Activated CD4-positive, alpha-beta T cell treated with anti-CD3 and anti-CD28 coated beads, Interleukin-2, amount 10 ng/mL, durations not matched to agents 24 days and 14 days (primary cell): ENCODE results near the gene CALHM6. TPM values are rescaled to one million over a fixed set of nuclear protein-coding genes. Genes with fewer than 3 reads are reported as not detected.

Experiments
- DNase-seq: peaks from one replicate; pipeline ENCODE4 v3.0.0; 2022
- H3K27ac Mint-ChIP-seq: one replicate; pipeline ENCODE4 v1.8.0; 2022; ENCODE audit warnings: mild to moderate bottlenecking, mixed read lengths
- H3K27me3 Mint-ChIP-seq: one replicate; pipeline ENCODE4 v1.8.0; 2022; ENCODE audit warnings: mixed read lengths
- H3K36me3 Mint-ChIP-seq: one replicate; pipeline ENCODE4 v1.8.0; 2022; ENCODE audit warnings: low read depth, mild to moderate bottlenecking, mixed read lengths
- H3K4me1 Mint-ChIP-seq: one replicate; pipeline ENCODE4 v1.8.0; 2021; ENCODE audit warnings: mixed read lengths
- H3K4me3 Mint-ChIP-seq: one replicate; pipeline ENCODE4 v1.8.0; 2022; ENCODE audit warnings: mild to moderate bottlenecking, moderate library complexity, mixed read lengths
- H3K9me3 Mint-ChIP-seq: one replicate; pipeline ENCODE4 v1.8.0; 2021; ENCODE audit warnings: mixed read lengths
- intact Hi-C: fragments of 100-400 bp; cut with micrococcal nuclease; formaldehyde crosslinking; loops from one replicate; pipeline ENCODE4 v1.15.1; 2023
- total RNA-seq: library from RNA; stranded (reverse); gene quantifications from 2 replicates; pipeline ENCODE4 v1.2.3, GENCODE V29; 2022

Gene CALHM6
- total RNA-seq: 24.8 and 30.7 TPM in 2 replicates

DNA sequence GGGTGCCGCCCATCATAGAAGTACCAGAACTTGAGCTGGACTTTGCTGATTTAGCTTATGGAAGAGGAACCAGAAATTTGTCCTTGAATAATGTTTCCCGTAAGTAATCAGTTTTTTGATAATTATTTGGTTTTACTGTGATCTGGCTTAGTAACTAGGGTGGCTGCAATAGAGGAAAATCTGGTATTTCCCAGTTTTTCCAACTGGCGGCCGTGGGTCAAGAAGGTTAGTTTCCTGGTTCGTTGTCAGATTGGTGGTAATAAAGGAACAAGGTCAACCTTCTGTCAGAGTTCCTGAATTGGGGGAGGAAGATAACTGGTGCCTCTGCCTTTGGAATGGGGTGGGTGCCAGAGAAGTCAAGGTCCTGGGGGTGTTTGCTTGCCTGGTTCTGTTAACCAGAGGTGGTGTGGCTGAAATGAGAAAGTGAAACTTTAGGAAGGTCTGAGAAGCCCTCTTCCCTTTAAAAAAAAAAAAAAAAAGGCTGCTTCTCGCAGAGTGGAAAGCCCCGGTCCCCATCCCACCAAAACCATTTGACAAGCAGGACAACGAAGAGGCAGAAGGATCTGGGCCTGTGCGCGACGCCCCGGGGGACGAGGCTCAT is at the start of gene CALHM6:
Gene CALHM6, plus strand, starts transcription at position 45 of the 601 bp plus-strand sequence. Its CDS starts 555 bp downstream, at position 600.
- intact Hi-C loops: loop anchor here (5.0 kb wide), 3 partner anchors 111 to 206 kb away; partner anchors contain the start of genes RWDD1 and ZUP1
- peaks cover 77% of the 10 kb centered on the region for H3K4me1 Mint-ChIP-seq
- H3K4me3 Mint-ChIP-seq: peak within 1 kb of the TSS; percentile 75
- no peak for DNase-seq
- H3K27me3 Mint-ChIP-seq: no peaks in the 10 kb centered on the region
- H3K36me3 Mint-ChIP-seq: peaks cover 16% of the 10 kb centered on the region
- no peaks in the 10 kb centered on the region for H3K9me3 Mint-ChIP-seq
- peak within 1 kb of the TSS; percentile 85 for H3K27ac Mint-ChIP-seq

DNA sequence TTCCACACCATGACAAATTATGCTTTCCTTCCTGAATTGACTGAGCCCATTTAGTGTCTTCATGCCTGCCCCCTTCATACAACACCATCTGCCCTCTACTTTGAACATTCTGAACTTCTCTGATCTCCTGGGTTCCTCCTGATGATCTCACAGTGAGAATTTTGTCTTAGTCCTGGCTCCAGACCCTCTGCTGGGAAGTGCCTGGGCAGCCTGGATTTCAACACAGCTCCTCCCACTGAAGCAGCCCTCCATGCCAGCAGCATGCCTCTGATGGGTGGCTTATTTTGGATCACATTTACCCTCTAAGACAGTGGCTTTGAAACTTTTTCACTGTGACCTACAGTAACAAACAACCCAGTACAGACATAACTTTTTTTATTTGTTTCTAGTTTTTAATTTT is 48.9 kb upstream of the CALHM6 start:
- H3K4me1 Mint-ChIP-seq: no peaks in the 10 kb centered on the region
- H3K27me3 Mint-ChIP-seq: peaks cover 12% of the 10 kb centered on the region
- no peak for DNase-seq
- no peak overlapping the region for H3K4me3 Mint-ChIP-seq
- H3K9me3 Mint-ChIP-seq: no peaks in the 10 kb centered on the region
- intact Hi-C loops: no loop called here
- H3K27ac Mint-ChIP-seq: no peak overlapping the region
- H3K36me3 Mint-ChIP-seq: no peaks in the 10 kb centered on the region

DNA sequence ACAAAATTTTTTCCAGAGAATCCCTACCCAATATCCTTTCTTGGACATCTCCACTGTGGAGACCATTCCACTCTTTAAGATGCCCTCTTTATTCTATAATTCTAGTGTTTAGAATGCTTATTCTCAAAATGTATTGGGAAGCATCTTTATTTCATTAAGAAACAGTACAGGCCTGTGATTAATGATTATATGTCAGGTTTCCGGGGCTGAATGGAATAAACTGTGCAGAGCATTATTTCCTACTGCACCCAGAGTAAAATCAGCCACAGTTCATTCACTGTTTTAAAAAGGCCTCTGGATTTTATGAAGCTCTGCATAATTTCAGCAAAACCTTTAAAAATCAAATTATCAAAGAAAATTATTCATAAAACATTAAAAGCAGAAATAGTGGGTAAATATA is 47.8 kb upstream of the CALHM6 start:
- Mint-ChIP-seq H3K27me3 (peaks cover 10% of the 10 kb centered on the region), H3K27ac (no peak overlapping the region), H3K36me3 (no peaks in the 10 kb centered on the region), H3K9me3 (no peaks in the 10 kb centered on the region), H3K4me3 (no peak overlapping the region), H3K4me1 (no peaks in the 10 kb centered on the region)
- intact Hi-C loops: no loop called here
- no peak for DNase-seq

DNA sequence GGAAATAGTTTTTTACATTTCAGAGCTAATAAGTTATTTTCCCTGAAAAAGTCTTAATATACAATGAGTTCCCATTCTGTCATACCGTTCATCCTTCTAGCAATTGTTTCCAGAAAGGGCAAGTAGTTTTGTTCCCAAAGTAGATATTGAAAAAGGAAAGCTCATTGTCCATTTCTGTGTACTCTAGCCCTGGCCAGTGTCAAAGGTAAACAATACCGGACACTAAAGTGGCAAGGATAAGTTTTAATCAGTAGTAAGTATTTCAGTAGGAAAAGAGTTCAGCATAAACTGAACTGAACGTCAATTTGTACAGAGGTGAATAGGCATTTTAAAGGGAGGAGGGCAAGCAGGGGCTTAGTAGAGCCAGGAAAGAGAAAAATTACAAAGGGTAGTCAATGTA is 43.5 kb upstream of the CALHM6 start:
- no peak for DNase-seq
- Mint-ChIP-seq H3K36me3 (no peaks in the 10 kb centered on the region), H3K9me3 (no peaks in the 10 kb centered on the region), H3K27ac (no peak overlapping the region), H3K27me3 (peaks cover 8% of the 10 kb centered on the region), H3K4me3 (no peak overlapping the region), H3K4me1 (peaks cover 2% of the 10 kb centered on the region)
- intact Hi-C loops: no loop called here

DNA sequence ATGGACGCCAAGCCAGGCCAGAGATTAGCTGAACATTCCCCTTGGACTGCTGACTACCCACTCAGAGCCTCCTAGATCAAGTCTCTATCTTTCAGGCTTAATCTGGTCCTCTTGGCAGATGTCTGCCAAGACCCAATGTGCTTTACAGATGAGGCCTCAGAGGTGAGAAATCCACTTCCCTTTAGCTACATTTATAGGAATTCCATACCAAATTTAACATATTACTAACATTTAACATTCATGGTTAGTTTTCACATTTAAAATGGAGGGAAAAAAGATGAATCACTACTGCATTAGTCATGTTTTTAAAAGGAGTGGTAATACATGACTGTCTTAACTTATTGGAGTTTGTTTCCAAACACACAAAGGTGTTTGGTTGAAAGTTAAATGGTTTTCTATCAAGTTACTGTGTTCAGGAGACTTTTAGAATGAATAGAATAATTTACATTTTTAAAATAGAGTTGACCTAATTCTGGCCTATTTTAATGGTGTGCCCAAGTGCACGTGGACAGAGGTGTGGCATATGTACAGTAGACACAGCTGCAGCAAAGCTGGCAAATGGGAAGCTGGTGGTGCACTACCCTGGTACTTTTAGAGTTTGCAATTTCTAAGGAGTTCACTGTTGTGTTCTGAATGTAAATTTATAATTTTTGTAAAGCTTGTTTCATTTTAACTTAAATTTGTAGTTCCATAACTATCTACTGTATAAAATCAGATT is 41.9 kb upstream of the CALHM6 start:
- no peak overlapping the region for H3K4me3 Mint-ChIP-seq
- intact Hi-C loops: no loop called here
- H3K36me3 Mint-ChIP-seq: no peaks in the 10 kb centered on the region
- peaks cover 8% of the 10 kb centered on the region for H3K27me3 Mint-ChIP-seq
- DNase-seq: no peak
- no peaks in the 10 kb centered on the region for H3K9me3 Mint-ChIP-seq
- peaks cover 2% of the 10 kb centered on the region for H3K4me1 Mint-ChIP-seq
- no peak overlapping the region for H3K27ac Mint-ChIP-seq

DNA sequence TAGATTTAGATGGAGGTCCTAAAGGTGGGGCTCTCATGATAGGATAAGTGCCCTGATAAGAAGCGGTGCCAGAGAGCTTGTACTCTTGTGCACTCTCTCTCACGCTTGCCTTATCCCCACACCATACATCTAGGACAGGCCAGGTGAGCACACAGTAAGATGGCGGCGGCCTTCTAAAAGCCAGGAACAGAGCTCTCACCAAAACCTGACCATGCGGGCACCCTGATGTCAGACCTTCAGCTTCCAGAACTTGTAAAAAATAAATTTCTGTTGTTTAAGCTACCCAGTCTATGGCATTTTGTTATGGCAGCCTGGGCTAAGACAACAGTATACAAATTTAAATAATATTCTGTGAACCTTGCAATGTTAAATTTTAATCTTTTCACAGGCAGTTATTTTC is 40.8 kb upstream of the CALHM6 start:
- H3K36me3 Mint-ChIP-seq: no peaks in the 10 kb centered on the region
- H3K27ac Mint-ChIP-seq: no peak overlapping the region
- H3K4me3 Mint-ChIP-seq: no peak overlapping the region
- intact Hi-C loops: no loop called here
- no peaks in the 10 kb centered on the region for H3K9me3 Mint-ChIP-seq
- H3K27me3 Mint-ChIP-seq: peaks cover 5% of the 10 kb centered on the region
- peaks cover 2% of the 10 kb centered on the region for H3K4me1 Mint-ChIP-seq
- no peak for DNase-seq

DNA sequence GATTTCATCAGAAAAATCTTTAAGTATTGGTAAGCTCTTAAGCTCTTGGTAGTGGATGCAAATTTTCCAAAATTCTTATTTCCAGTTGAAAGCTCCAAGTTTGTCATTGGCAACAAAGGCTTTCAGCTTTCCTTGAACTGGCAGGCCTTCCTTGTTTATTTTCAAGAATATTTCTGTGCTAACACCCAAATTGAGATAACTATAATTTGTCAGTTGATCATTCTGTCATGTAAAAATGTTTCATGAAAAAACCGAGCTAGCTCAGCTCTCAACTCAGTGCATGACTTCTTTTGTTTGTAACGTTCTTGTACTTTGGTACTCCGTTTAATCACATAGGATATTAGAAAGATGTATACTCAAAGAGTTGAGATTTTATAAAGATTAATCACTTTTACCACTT is 38.9 kb upstream of the CALHM6 start:
- Mint-ChIP-seq H3K27ac (no peak overlapping the region), H3K4me1 (peaks cover 2% of the 10 kb centered on the region), H3K9me3 (no peaks in the 10 kb centered on the region), H3K36me3 (no peaks in the 10 kb centered on the region), H3K27me3 (no peaks in the 10 kb centered on the region), H3K4me3 (no peak overlapping the region)
- intact Hi-C loops: no loop called here
- no peak for DNase-seq

DNA sequence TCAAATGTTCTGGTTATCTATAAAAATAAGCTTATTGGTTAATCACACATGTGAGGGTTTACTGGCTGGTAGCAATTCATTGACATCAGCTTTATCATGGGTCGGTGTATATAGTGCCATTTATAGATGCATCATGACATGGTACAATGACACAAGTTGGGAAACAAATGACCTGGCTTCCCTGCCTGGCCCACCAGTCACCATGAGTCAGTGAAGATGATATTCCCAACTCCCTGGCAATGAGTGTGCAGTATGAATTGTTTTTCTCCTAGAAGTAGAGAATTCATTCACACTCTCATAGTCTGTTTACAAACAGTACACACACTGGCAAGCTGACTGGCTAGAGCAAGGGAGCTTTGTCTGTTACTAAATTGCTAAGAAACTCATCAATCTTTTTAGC is 37.2 kb upstream of the CALHM6 start:
- no peaks in the 10 kb centered on the region for H3K36me3 Mint-ChIP-seq
- H3K27ac Mint-ChIP-seq: no peak overlapping the region
- DNase-seq: no peak
- no peaks in the 10 kb centered on the region for H3K27me3 Mint-ChIP-seq
- H3K4me3 Mint-ChIP-seq: no peak overlapping the region
- no peaks in the 10 kb centered on the region for H3K4me1 Mint-ChIP-seq
- no peaks in the 10 kb centered on the region for H3K9me3 Mint-ChIP-seq
- intact Hi-C loops: no loop called here

DNA sequence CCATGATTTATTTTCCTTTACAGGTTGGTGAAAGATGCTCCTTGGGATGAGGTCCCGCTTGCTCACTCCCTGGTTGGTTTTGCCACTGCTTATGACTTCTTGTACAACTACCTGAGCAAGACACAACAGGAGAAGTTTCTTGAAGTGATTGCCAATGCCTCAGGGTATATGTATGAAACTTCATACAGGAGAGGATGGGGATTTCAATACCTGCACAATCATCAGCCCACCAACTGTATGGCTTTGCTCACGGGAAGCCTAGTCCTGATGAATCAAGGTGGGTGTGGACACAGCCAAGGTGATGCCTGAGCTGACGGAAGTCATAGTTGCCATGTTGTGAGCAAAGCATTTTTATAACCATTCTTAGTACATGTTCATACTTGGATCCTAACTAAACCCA is 34.6 kb upstream of the CALHM6 start:
- Mint-ChIP-seq H3K4me3 (no peak overlapping the region), H3K27ac (no peak overlapping the region), H3K9me3 (no peaks in the 10 kb centered on the region), H3K36me3 (no peaks in the 10 kb centered on the region), H3K27me3 (peaks cover 1% of the 10 kb centered on the region), H3K4me1 (no peaks in the 10 kb centered on the region)
- intact Hi-C loops: no loop called here
- no peak for DNase-seq

DNA sequence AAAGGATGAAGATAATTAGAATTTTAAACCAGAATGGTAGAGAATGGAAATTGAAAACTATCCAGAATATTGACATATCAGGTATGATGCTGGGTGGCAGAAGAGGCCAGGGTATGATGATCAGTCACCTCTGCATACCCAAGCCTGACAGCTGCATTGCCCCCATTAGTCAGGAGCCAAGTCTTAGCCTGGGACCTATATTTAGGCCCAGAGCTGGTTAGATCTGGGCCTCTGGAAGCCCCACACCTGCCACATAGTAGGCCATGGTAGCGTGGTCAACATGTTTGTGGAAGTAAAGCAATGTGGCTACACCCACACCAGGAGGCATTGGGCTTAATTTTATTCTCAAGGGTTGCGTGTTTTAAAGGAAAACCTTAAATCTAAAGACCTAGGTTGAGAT is 32.1 kb upstream of the CALHM6 start:
- Mint-ChIP-seq H3K9me3 (no peaks in the 10 kb centered on the region), H3K4me3 (no peak overlapping the region), H3K4me1 (no peaks in the 10 kb centered on the region), H3K36me3 (no peaks in the 10 kb centered on the region), H3K27me3 (peaks cover 3% of the 10 kb centered on the region), H3K27ac (no peak overlapping the region)
- DNase-seq: no peak
- intact Hi-C loops: no loop called here

DNA sequence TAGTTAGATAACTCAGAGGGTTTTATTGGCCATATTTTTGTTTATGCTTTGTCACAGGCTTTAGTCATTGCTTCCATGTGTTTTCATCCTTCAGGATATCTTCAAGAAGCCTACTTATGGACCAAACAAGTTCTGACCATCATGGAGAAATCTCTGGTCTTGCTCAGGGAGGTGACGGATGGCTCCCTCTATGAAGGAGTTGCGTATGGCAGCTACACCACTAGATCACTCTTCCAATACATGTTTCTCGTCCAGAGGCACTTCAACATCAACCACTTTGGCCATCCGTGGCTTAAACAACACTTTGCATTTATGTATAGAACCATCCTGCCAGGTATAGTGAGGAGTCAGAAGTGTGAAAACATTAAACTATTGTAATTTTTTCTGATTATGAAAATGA is 30.3 kb upstream of the CALHM6 start:
- intact Hi-C loops: no loop called here
- no peak for DNase-seq
- no peaks in the 10 kb centered on the region for H3K36me3 Mint-ChIP-seq
- no peak overlapping the region for H3K4me3 Mint-ChIP-seq
- no peak overlapping the region for H3K27ac Mint-ChIP-seq
- no peaks in the 10 kb centered on the region for H3K4me1 Mint-ChIP-seq
- H3K27me3 Mint-ChIP-seq: peaks cover 6% of the 10 kb centered on the region
- no peaks in the 10 kb centered on the region for H3K9me3 Mint-ChIP-seq

DNA sequence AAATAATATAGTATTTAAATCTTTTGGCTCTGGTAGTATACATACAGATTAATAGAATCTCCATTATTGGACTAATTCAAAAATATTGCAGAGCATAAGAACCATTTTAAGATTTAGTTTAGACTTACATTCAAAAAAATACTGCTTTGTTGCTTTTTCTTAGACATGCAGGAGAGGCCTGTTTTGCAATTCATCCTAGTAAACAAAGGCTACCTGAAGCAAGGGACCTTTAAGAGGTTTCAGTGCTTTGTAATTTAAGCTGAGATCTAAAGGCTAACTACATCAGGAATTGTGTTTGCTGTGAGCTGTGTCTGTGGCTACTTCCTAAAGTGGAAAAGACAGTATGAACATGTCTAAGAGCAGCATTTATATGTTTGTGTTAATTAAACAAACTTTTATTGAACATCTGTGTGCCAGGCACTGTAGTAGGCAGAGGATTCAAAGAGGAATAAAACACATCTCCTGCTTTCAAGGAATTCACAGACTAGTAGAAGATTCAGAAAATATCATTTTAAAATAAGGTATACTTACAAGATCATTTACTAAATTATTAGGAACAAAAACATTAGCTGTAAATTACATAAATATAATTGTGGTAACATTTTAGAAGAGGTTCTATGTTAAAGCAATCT is 29.1 kb upstream of the CALHM6 start:
- H3K9me3 Mint-ChIP-seq: no peaks in the 10 kb centered on the region
- no peak overlapping the region for H3K27ac Mint-ChIP-seq
- DNase-seq: no peak
- H3K4me3 Mint-ChIP-seq: no peak overlapping the region
- peaks cover 7% of the 10 kb centered on the region for H3K27me3 Mint-ChIP-seq
- intact Hi-C loops: no loop called here
- H3K36me3 Mint-ChIP-seq: no peaks in the 10 kb centered on the region
- no peaks in the 10 kb centered on the region for H3K4me1 Mint-ChIP-seq

DNA sequence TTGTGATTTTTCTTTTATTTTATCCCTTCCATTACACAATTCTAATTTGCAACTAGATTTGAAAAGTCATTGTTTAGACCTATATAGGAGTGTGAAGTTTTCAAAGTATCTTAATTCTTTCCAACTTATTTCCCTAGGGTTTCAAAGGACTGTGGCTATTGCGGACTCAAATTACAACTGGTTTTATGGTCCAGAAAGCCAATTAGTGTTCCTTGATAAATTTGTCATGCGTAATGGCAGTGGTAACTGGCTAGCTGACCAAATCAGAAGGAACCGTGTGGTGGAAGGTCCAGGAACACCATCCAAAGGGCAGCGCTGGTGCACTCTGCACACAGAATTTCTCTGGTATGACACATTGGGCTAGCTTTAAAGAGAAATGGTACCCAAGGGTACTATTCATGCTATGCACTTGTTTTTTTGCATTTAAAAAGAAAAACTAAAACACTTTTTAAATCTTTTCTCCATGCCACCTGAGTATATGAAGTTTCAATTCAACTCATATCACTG is 27.9 kb upstream of the CALHM6 start:
- Mint-ChIP-seq H3K4me1 (no peaks in the 10 kb centered on the region), H3K9me3 (no peaks in the 10 kb centered on the region), H3K4me3 (no peak overlapping the region), H3K36me3 (no peaks in the 10 kb centered on the region), H3K27me3 (peaks cover 11% of the 10 kb centered on the region), H3K27ac (no peak overlapping the region)
- intact Hi-C loops: no loop called here
- no peak for DNase-seq

DNA sequence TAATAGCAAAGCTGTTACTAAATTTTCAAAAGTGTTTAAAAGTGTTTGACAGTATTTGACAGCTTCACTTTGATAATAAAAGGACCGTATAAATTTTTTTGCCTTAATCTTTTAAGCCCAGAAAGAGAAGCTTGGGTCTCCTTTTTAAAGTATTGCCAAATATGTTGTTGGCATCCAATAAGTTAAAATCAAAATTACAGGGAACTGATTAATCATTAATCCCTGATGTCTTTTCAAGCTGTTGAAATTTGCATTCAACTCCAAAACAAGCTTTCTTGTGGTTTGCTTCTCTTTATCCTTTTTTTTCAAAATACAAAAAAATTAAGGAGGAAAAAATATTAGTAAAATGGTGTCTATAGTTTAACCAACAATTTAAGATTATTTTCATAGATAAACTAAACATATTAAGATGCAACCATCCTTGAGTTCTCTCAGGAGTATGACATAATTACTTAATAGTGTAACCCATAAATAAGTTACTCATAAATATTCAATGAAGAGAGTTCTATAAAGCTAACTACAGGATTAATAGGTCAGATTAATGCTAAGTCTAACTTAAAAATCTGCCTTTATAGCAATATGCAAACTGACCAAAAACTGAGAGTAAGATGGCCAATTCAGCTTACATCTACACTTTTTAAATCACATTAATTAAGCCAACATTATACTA is 27.0 kb upstream of the CALHM6 start:
- H3K27me3 Mint-ChIP-seq: peaks cover 17% of the 10 kb centered on the region
- no peaks in the 10 kb centered on the region for H3K4me1 Mint-ChIP-seq
- DNase-seq: no peak
- no peak overlapping the region for H3K4me3 Mint-ChIP-seq
- intact Hi-C loops: no loop called here
- H3K27ac Mint-ChIP-seq: no peak overlapping the region
- no peaks in the 10 kb centered on the region for H3K9me3 Mint-ChIP-seq
- H3K36me3 Mint-ChIP-seq: no peaks in the 10 kb centered on the region
